ENCODE data around the gene TNS2.

TNS2 gene

GRCh38 chr12:53056901-53057300 lies 7.0 kb downstream of the TNS2 start:
- TF ChIP-seq EP300 (IDR thresholded peaks at IDR 0.05; ENCODE audit: borderline replicate concordance) (no peak), TAF1 (IDR thresholded peaks at IDR 0.05; ENCODE audit: low read depth) (no peak), FOXM1 (IDR thresholded peaks at IDR 0.05; ENCODE audit: borderline replicate concordance, low read depth) (no peak), RAD21 (IDR thresholded peaks at IDR 0.05; ENCODE audit: low read depth) (no peak), TCF12 (IDR thresholded peaks at IDR 0.05; ENCODE audit: low read depth) (no peak)
- TF ChIP-seq, protein P1, sequence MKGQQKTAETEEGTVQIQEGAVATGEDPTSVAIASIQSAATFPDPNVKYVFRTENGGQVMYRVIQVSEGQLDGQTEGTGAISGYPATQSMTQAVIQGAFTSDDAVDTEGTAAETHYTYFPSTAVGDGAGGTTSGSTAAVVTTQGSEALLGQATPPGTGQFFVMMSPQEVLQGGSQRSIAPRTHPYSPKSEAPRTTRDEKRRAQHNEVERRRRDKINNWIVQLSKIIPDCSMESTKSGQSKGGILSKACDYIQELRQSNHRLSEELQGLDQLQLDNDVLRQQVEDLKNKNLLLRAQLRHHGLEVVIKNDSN (IDR thresholded peaks at IDR 0.05) = no peak

GRCh38 chr12:53057816-53058500 lies 8.1 kb downstream of the TNS2 start:
- TF ChIP-seq NFIC (IDR thresholded peaks at IDR 0.05) (no peak), EGR1 (IDR thresholded peaks at IDR 0.05) (no peak), YY1 (IDR thresholded peaks at IDR 0.05; ENCODE audit: low read depth) (no peak), EP300 (IDR thresholded peaks at IDR 0.05; ENCODE audit: borderline replicate concordance) (no peak), TCF12 (IDR thresholded peaks at IDR 0.05; ENCODE audit: low read depth) (no peak)
- TF ChIP-seq, protein P1 (IDR thresholded peaks at IDR 0.05) = no peak

DNA sequence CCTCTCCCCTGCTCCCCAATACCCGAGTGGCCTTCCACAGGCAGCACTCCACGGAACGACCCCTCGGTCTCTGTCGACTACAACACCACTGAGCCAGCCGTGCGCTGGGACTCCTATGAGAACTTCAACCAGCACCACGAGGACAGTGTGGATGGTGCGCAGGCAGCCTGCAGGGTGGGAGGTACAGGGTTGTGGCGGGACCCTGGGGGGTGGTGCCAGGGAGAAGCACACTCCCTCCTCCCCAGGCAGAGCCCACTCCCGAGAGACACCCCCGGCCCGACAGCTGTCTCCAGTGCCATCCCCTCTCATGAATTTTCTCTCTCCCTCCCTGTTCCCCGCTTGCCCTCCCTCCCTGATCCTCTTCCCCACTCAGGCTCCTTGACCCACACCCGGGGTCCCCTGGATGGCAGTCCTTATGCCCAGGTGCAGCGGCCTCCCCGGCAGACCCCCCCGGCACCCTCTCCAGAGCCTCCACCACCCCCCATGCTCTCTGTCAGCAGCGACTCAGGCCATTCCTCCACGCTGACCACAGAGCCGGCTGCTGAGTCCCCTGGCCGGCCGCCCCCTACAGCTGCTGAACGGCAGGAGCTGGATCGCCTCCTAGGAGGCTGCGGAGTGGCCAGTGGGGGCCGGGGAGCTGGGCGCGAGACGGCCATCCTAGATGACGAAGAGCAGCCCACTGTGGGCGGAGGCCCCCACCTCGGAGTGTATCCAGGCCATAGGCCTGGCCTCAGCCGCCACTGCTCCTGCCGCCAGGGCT lies 9.0 kb downstream of the TNS2 start:
- TF ChIP-seq RAD21 (IDR thresholded peaks at IDR 0.05; ENCODE audit: low read depth) (no peak), ZBTB7A (IDR thresholded peaks at IDR 0.05; ENCODE audit: low read depth) (no peak)

DNA sequence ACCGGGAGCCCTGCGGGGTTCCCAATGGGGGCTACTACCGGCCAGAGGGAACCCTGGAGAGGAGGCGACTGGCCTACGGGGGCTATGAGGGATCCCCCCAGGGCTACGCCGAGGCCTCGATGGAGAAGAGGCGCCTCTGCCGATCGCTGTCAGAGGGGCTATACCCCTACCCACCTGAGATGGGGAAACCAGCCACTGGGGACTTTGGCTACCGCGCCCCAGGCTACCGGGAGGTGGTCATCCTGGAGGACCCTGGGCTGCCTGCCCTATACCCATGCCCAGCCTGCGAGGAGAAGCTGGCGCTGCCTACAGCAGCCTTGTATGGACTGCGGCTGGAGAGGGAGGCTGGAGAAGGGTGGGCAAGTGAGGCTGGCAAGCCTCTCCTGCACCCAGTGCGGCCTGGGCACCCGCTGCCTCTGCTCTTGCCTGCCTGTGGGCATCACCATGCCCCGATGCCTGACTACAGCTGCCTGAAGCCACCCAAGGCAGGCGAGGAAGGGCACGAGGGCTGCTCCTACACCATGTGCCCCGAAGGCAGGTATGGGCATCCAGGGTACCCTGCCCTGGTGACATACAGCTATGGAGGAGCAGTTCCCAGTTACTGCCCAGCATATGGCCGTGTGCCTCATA lies 9.7 kb downstream of the TNS2 start:
- TF ChIP-seq, protein P1 (IDR thresholded peaks at IDR 0.05) = no peak
- TF ChIP-seq RAD21 (IDR thresholded peaks at IDR 0.05; ENCODE audit: low read depth) = no peak
- no peak for TF ChIP-seq CREB1 (IDR thresholded peaks at IDR 0.05; ENCODE audit: low read depth)
- no peak for TF ChIP-seq ZBTB7A (IDR thresholded peaks at IDR 0.05; ENCODE audit: low read depth)
- no peak for TF ChIP-seq FOXM1 (IDR thresholded peaks at IDR 0.05; ENCODE audit: borderline replicate concordance, low read depth)
- no peak for TF ChIP-seq REST (IDR thresholded peaks at IDR 0.05; ENCODE audit: low read depth)
- TF ChIP-seq YY1 (IDR thresholded peaks at IDR 0.05; ENCODE audit: low read depth) = no peak
- no peak for TF ChIP-seq MAX (IDR thresholded peaks at IDR 0.05)
- no peak for TF ChIP-seq EP300 (IDR thresholded peaks at IDR 0.05; ENCODE audit: borderline replicate concordance)
- TF ChIP-seq TEAD4 (IDR thresholded peaks at IDR 0.05) = no peak
- no peak for TF ChIP-seq EGR1 (IDR thresholded peaks at IDR 0.05)
- no peak for TF ChIP-seq TCF12 (IDR thresholded peaks at IDR 0.05; ENCODE audit: low read depth)
- no peak for TF ChIP-seq NFIC (IDR thresholded peaks at IDR 0.05)
- TF ChIP-seq CEBPB (IDR thresholded peaks at IDR 0.05) = no peak

GRCh38 chr12:53060064-53060720 lies 10.3 kb downstream of the TNS2 start:
- no peak for TF ChIP-seq NFIC (IDR thresholded peaks at IDR 0.05)
- no peak for TF ChIP-seq TEAD4 (IDR thresholded peaks at IDR 0.05)
- TF ChIP-seq CEBPB (IDR thresholded peaks at IDR 0.05) = no peak
- TF ChIP-seq REST (IDR thresholded peaks at IDR 0.05; ENCODE audit: low read depth) = no peak
- no peak for TF ChIP-seq ZBTB7A (IDR thresholded peaks at IDR 0.05; ENCODE audit: low read depth)
- no peak for TF ChIP-seq FOXM1 (IDR thresholded peaks at IDR 0.05; ENCODE audit: borderline replicate concordance, low read depth)
- TF ChIP-seq EP300 (IDR thresholded peaks at IDR 0.05; ENCODE audit: borderline replicate concordance) = no peak
- TF ChIP-seq, protein P1 (IDR thresholded peaks at IDR 0.05) = no peak
- TF ChIP-seq TCF12 (IDR thresholded peaks at IDR 0.05; ENCODE audit: low read depth) = no peak
- no peak for TF ChIP-seq RAD21 (IDR thresholded peaks at IDR 0.05; ENCODE audit: low read depth)
- TF ChIP-seq CREB1 (IDR thresholded peaks at IDR 0.05; ENCODE audit: low read depth) = no peak
- TF ChIP-seq TAF1 (IDR thresholded peaks at IDR 0.05; ENCODE audit: low read depth) = no peak
- TF ChIP-seq YY1 (IDR thresholded peaks at IDR 0.05; ENCODE audit: low read depth) = no peak
- TF ChIP-seq MAX (IDR thresholded peaks at IDR 0.05) = no peak
- no peak for TF ChIP-seq EGR1 (IDR thresholded peaks at IDR 0.05)
